Breast epithelium (tissue), 4 donors: ENCODE measurements around the gene STAT4. TPM values are rescaled to one million over a fixed set of nuclear protein-coding genes. Genes with fewer than 3 reads are reported as not detected.

Experiments used
- DNase-seq, 2 donors: peaks; one replicate each; pipeline ENCODE4 v3.0.0-alpha.2; 2019; ENCODE audit warnings: low spot score in 2 of 2
- H3K27ac ChIP-seq, 2 donors: fragments of 200-600 bp; sonication (generic) in 1 of 2; one replicate each; pipeline ENCODE4 v1.5.1; 2016 to 2019; ENCODE audit warnings: mild to moderate bottlenecking in 1 of 2
- H3K27me3 ChIP-seq, 2 donors: fragments of 200-600 bp; sonication (generic) in 1 of 2; one replicate each; pipeline versions ENCODE4 v1.5.1 to v1.6.0; 2017 to 2019; ENCODE audit warnings: control low read depth in 1 of 2, mild to moderate bottlenecking in 1 of 2
- H3K36me3 ChIP-seq: fragments of 200-600 bp; one replicate; pipeline ENCODE4 v1.5.1; 2019
- H3K4me1 ChIP-seq, 2 donors: fragments of 200-600 bp; sonication (generic); one replicate each; pipeline ENCODE4 v1.5.1; 2016 to 2019; ENCODE audit warnings: control low read depth in 1 of 2
- H3K4me3 ChIP-seq, 3 donors: fragments of 200-600 bp; sonication (generic); 1 replicate in 2 of 3; 2 replicates in 1 of 3; pipeline ENCODE4 v1.5.1; 2016 to 2019; ENCODE audit warnings: mild to moderate bottlenecking in 3 of 3, moderate library complexity in 2 of 3
- H3K9me3 ChIP-seq, 2 donors: fragments of 200-600 bp; sonication (generic) in 1 of 2; one replicate each; pipeline ENCODE4 v1.5.1; 2016 to 2019; ENCODE audit warnings: control low read depth in 1 of 2
- POLR2A ChIP-seq: fragments of 450-650 bp; IDR thresholded peaks from one replicate; pipeline ENCODE4 v1.6.1; 2016; ENCODE audit warnings: antibody characterized with exemption, mild to moderate bottlenecking, moderate library complexity
- POLR2AphosphoS5 ChIP-seq, 3 donors: sonication (generic); formaldehyde crosslinking; IDR thresholded peaks; one replicate each; pipeline ENCODE4 v1.6.1; 2017; ENCODE audit warnings: antibody characterized with exemption in 3 of 3
- intact Hi-C: fragments of 100-400 bp; cut with DNase I; formaldehyde crosslinking; loops from one replicate; pipeline ENCODE4 v1.15.1; 2023; ENCODE audit warnings: low total_unique reads
- total RNA-seq, 3 donors: library from RNA; depleted of rRNA; stranded (reverse); fragments of >200 nt; gene quantifications; one replicate each; pipeline ENCODE4 v1.1.0, GENCODE V29; 2016
- TF ChIP-seq, protein P1 (sequence below), 3 donors: fragments of 450-650 bp; IDR thresholded peaks; one replicate each; pipeline ENCODE4 v1.5.1; 2016 to 2017; ENCODE audit warnings: antibody characterized with exemption in 3 of 3, mild to moderate bottlenecking in 3 of 3, moderate library complexity in 3 of 3

STAT4 gene
- total RNA-seq, 3 donors from 2014 or later = 1.6 to 5.9 (median 3.6) TPM

DNA sequence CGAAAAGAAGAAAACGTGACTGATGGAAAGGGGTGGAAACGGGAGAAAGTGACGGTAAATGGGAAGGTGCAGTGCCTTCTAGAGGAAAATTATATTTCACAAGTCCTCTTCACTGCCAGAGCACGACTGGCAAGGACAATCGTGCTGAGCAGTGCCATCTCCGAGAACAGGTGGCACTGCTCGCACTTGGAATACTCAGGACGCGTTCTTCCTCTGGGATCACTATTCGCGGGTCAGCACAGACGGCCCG lies 137.2 kb downstream of the STAT4 start:
- Histone ChIP-seq H3K27ac (peak overlapping the region; percentile 90 to 95), H3K27me3 (no peaks in the 10 kb centered on the region), H3K36me3 (no peaks in the 10 kb centered on the region), H3K9me3 (no peaks in the 10 kb centered on the region), H3K4me1 (peaks cover 0 to 6% of the 10 kb centered on the region in 2 donors), H3K4me3 (peak overlapping the region; percentile 87 to 94 (median 90))
- no peak for TF ChIP-seq POLR2AphosphoS5 (IDR thresholded peaks at IDR 0.05)
- TF ChIP-seq POLR2A = no peak
- TF ChIP-seq, protein P1, sequence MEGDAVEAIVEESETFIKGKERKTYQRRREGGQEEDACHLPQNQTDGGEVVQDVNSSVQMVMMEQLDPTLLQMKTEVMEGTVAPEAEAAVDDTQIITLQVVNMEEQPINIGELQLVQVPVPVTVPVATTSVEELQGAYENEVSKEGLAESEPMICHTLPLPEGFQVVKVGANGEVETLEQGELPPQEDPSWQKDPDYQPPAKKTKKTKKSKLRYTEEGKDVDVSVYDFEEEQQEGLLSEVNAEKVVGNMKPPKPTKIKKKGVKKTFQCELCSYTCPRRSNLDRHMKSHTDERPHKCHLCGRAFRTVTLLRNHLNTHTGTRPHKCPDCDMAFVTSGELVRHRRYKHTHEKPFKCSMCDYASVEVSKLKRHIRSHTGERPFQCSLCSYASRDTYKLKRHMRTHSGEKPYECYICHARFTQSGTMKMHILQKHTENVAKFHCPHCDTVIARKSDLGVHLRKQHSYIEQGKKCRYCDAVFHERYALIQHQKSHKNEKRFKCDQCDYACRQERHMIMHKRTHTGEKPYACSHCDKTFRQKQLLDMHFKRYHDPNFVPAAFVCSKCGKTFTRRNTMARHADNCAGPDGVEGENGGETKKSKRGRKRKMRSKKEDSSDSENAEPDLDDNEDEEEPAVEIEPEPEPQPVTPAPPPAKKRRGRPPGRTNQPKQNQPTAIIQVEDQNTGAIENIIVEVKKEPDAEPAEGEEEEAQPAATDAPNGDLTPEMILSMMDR (IDR thresholded peaks at IDR 0.05) = no peak
- no peak for DNase-seq
- intact Hi-C loops = no loop called here

GRCh38 chr2:191012845-191013681 lies 137.7 kb downstream of the STAT4 start:
- Histone ChIP-seq H3K36me3 (no peaks in the 10 kb centered on the region), H3K4me3 (peak overlapping the region; percentile 87 to 94 (median 90)), H3K27ac (peak overlapping the region; percentile 90 to 95), H3K4me1 (peaks cover 0 to 6% of the 10 kb centered on the region in 2 donors), H3K27me3 (no peaks in the 10 kb centered on the region), H3K9me3 (no peaks in the 10 kb centered on the region)
- intact Hi-C loops = no loop called here
- TF ChIP-seq POLR2AphosphoS5 (IDR thresholded peaks at IDR 0.05) (no peak), POLR2A (no peak)
- TF ChIP-seq, protein P1 (IDR thresholded peaks at IDR 0.05) = no peak
- DNase-seq = no peak

DNA sequence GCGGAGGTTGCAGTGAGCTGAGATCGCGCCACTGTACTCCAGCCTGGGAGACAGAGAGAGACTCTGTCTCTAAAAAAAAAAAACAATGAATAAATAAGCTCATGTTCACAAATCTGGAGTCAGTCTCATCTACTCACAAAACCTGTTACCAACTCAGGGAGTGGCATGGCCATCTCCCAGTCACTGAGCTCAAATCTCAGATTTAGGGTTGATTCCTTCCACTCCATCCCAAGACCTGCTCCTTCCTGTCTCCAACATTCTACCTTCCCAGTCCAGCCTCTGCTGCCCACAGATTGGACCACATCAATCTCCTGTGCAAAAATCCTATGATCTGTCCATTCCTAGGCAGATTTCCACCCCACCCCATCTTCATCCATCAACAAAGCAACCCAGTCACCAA lies 138.4 kb downstream of the STAT4 start:
- no peak overlapping the region for H3K27ac ChIP-seq
- peaks cover 0 to 6% of the 10 kb centered on the region in 2 donors for H3K4me1 ChIP-seq
- H3K4me3 ChIP-seq = peak overlapping the region; percentile 87 to 94 (median 90)
- no peaks in the 10 kb centered on the region for H3K9me3 ChIP-seq
- TF ChIP-seq, protein P1 (IDR thresholded peaks at IDR 0.05) = no peak
- TF ChIP-seq POLR2AphosphoS5 (IDR thresholded peaks at IDR 0.05) = no peak
- TF ChIP-seq POLR2A = no peak
- no peak for DNase-seq
- no peaks in the 10 kb centered on the region for H3K36me3 ChIP-seq
- no peaks in the 10 kb centered on the region for H3K27me3 ChIP-seq
- intact Hi-C loops = no loop called here

DNA sequence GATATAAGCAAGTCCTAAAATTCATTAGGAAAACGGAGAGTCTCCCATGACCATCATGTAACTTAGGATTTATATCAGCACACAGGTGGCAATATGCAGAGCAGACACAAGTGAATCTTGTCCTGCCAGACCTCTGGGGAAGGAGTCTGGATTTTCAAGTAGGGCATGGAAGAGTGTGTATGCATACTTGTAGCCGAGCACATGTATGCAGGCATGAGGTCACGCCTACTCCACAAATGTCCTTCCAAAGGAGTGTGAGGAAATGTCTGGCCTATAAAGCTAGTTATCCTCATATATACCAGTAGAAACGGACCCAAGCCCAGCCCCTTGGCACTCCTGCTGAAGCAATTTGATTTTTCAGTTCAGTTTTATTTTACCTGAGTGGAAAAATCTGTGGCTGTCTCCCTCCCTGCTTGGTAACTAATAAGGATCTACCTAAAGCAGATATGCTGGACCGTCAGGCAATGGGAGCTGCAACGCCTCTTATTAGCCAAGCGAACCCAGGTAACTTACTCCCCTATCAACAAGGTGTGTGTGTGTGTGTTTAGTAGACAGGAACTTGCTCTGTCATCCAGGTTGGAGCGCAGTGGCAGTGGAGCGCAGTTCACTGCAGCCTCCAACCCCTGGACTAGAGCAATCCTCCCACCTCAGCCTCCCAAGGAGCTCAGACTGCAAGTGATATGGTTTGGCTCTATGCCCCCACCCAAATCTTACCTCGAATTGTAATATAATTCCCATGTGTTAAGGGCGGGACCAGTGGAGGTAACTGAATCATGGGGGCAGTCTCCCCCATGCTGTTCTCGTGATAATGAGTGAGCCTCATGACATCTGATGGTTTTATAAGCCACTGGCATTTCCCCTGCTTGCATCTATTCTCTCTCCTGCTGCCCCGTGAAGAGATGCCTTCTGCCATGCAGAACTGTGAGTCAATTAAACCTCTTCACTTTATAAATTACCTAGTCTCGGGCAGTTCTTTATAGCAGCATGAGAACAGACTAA lies 139.6 kb downstream of the STAT4 start:
- no peak for DNase-seq
- Histone ChIP-seq H3K36me3 (peaks cover 9% of the 10 kb centered on the region), H3K27me3 (no peaks in the 10 kb centered on the region), H3K27ac (no peak overlapping the region), H3K9me3 (no peaks in the 10 kb centered on the region), H3K4me1 (peaks cover 0 to 6% of the 10 kb centered on the region in 2 donors), H3K4me3 (peak overlapping the region in 1 of 3 donors; percentile 36)
- TF ChIP-seq POLR2AphosphoS5 (IDR thresholded peaks at IDR 0.05) = no peak
- intact Hi-C loops = no loop called here

- no peak for TF ChIP-seq POLR2A
- TF ChIP-seq, protein P1 (IDR thresholded peaks at IDR 0.05) = no peak
- no peak for TF ChIP-seq POLR2AphosphoS5 (IDR thresholded peaks at IDR 0.05)
- peaks cover 9% of the 10 kb centered on the region for H3K36me3 ChIP-seq
- H3K27me3 ChIP-seq = no peaks in the 10 kb centered on the region
- H3K4me1 ChIP-seq = peaks cover 0 to 6% of the 10 kb centered on the region in 2 donors
- H3K9me3 ChIP-seq = no peaks in the 10 kb centered on the region
- intact Hi-C loops = no loop called here
- no peak overlapping the region for H3K27ac ChIP-seq
- no peak for DNase-seq
- H3K4me3 ChIP-seq = no peak overlapping the region
Measured at GRCh38 chr2:191009541-191010374, 141.0 kb downstream of the STAT4 start.
